Activated CD4-positive, CD25-positive, alpha-beta regulatory T cell treated with anti-CD3 and anti-CD28 coated beads, Interleukin-2, amount 50 U/mL, for 16 hours (primary cell): ENCODE data around the gene CFAP54.
"Not testable (repeated sequence)": the region's sequence is repeated elsewhere in the genome, so short reads cannot be mapped to it uniquely, and the experiment has no call there.

ENCODE experiments used
- DNase-seq: peaks from one replicate; pipeline ENCODE4 v3.0.0-alpha.2; 2020; ENCODE audit warnings: low read depth, low spot score

CFAP54 gene

GRCh38 chr12:96513166-96513565, 23.8 kb downstream of the CFAP54 start:
- no peak for DNase-seq

- no peak for DNase-seq
Observed at GRCh38 chr12:96513681-96514080, 24.3 kb downstream of the CFAP54 start.

- DNase-seq = no peak
Observed at GRCh38 chr12:96514328-96514727, 25.0 kb downstream of the CFAP54 start.

- peak; percentile 71 for DNase-seq
Observed at GRCh38 chr12:96516472-96517430, 27.4 kb downstream of the CFAP54 start.

GRCh38 chr12:96520767-96521166, 31.4 kb downstream of the CFAP54 start:
- no peak for DNase-seq

GRCh38 chr12:96521895-96522682, 32.7 kb downstream of the CFAP54 start:
- no peak for DNase-seq

GRCh38 chr12:96522690-96523089, 33.3 kb downstream of the CFAP54 start:
- DNase-seq = no peak

- no peak for DNase-seq
Observed at GRCh38 chr12:96526110-96526509, 36.7 kb downstream of the CFAP54 start.

GRCh38 chr12:96529912-96530311, 40.5 kb downstream of the CFAP54 start:
- DNase-seq = no peak

- no peak for DNase-seq
Observed at GRCh38 chr12:96534339-96534738, 45.0 kb downstream of the CFAP54 start.

- DNase-seq = no peak
Observed at GRCh38 chr12:96548384-96548783, 59.0 kb downstream of the CFAP54 start.

GRCh38 chr12:96549341-96549740, 60.0 kb downstream of the CFAP54 start:
- no peak for DNase-seq

- no peak for DNase-seq
Observed at GRCh38 chr12:96570579-96570978, 81.2 kb downstream of the CFAP54 start.

GRCh38 chr12:96571101-96571862, 81.9 kb downstream of the CFAP54 start:
- DNase-seq = no peak

- DNase-seq = no peak
Observed at GRCh38 chr12:96578526-96579125, 89.2 kb downstream of the CFAP54 start.

- no peak for DNase-seq
Observed at GRCh38 chr12:96585977-96586376, 96.6 kb downstream of the CFAP54 start.

GRCh38 chr12:96587691-96588090, 98.3 kb downstream of the CFAP54 start:
- no peak for DNase-seq

- no peak for DNase-seq
Observed at GRCh38 chr12:96590970-96591369, 101.6 kb downstream of the CFAP54 start.

GRCh38 chr12:96604374-96604773, 115.0 kb downstream of the CFAP54 start:
- not testable (repeated sequence) for DNase-seq

GRCh38 chr12:96605684-96606083, 116.3 kb downstream of the CFAP54 start:
- no peak for DNase-seq

- DNase-seq = no peak
Observed at GRCh38 chr12:96606134-96606533, 116.8 kb downstream of the CFAP54 start.
